ENCODE data around the gene HSPBP1. TPM values are rescaled to one million over a fixed set of nuclear protein-coding genes. Genes with fewer than 3 reads are reported as not detected.

Gene HSPBP1
- total and polyA plus RNA-seq, 2 donors (not counting 3 experiments of a cell fraction or from before 2014, with no cell fraction given), result 30.4 to 47.5 TPM

GRCh38 chr19:55229145-55229788, 50.6 kb downstream of the HSPBP1 start:
- no peaks in the 10 kb centered on the region for H3K27me3 ChIP-seq (ENCODE audit: control insufficient read depth in 2 of 2, insufficient read depth in 2 of 2, low read length in 2 of 2)
- dilution Hi-C loops (cut with MboI; ENCODE audit: extremely low pct_ligation_motif_present, low sequenced_read_pairs), result no loop called here
- peaks cover 0 to 43% of the 10 kb centered on the region in 2 experiments for H3K36me3 ChIP-seq (ENCODE audit: control insufficient read depth in 2 of 2, extremely low read depth in 1 of 2, insufficient read depth in 2 of 2, low read length in 2 of 2)
- H3K4me3 ChIP-seq (replicated peaks in 1 of 3; ENCODE audit: insufficient read depth in 1 of 3, low read depth in 1 of 3, low read length in 3 of 3), result no peak overlapping the region
- no peak overlapping the region for H2AFZ ChIP-seq (ENCODE audit: low read depth, low read length)
- BruUV-seq (replicated peaks), result no TSS peak
- H3K9ac ChIP-seq (replicated peaks; ENCODE audit: extremely low read depth, insufficient read depth, low read length), result no peak overlapping the region
- H3K79me2 ChIP-seq (ENCODE audit: control insufficient read depth, insufficient read depth, low read length), result no peaks in the 10 kb centered on the region
- H3K27ac ChIP-seq (ENCODE audit: insufficient read depth, low read depth, low read length), result no peak overlapping the region
- no peaks in the 10 kb centered on the region for H4K20me1 ChIP-seq (replicated peaks; ENCODE audit: control insufficient read depth, extremely low read depth, insufficient read depth, low read length)
- TF ChIP-seq POLR2AphosphoS5 (IDR thresholded peaks at IDR 0.05; ENCODE audit: insufficient read depth, low read depth, low read length) (no peak), GATA2 (IDR thresholded peaks at IDR 0.05; ENCODE audit: insufficient read depth, insufficient read length, low read depth, low read length) (no peak), EZH2 (IDR thresholded peaks at IDR 0.05; ENCODE audit: borderline replicate concordance, low read depth, low read length, severe bottlenecking) (no peak), POLR2A (IDR thresholded peaks at IDR 0.05; ENCODE audit: low read depth, low read length) (no peak), MYC (IDR thresholded peaks at IDR 0.05; ENCODE audit: low read depth, low read length) (no peak), JUN (IDR thresholded peaks at IDR 0.05; ENCODE audit: borderline replicate concordance, insufficient read depth, insufficient read length, low read depth) (no peak), FOS (IDR thresholded peaks at IDR 0.05; ENCODE audit: borderline replicate concordance, insufficient read depth, low read length) (no peak)
- TF ChIP-seq, protein P1, sequence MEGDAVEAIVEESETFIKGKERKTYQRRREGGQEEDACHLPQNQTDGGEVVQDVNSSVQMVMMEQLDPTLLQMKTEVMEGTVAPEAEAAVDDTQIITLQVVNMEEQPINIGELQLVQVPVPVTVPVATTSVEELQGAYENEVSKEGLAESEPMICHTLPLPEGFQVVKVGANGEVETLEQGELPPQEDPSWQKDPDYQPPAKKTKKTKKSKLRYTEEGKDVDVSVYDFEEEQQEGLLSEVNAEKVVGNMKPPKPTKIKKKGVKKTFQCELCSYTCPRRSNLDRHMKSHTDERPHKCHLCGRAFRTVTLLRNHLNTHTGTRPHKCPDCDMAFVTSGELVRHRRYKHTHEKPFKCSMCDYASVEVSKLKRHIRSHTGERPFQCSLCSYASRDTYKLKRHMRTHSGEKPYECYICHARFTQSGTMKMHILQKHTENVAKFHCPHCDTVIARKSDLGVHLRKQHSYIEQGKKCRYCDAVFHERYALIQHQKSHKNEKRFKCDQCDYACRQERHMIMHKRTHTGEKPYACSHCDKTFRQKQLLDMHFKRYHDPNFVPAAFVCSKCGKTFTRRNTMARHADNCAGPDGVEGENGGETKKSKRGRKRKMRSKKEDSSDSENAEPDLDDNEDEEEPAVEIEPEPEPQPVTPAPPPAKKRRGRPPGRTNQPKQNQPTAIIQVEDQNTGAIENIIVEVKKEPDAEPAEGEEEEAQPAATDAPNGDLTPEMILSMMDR (IDR thresholded peaks at IDR 0.05; ENCODE audit: extremely low read depth in 1 of 2, insufficient read depth in 1 of 2, low read depth in 1 of 2, low read length in 2 of 2), result no peak
- TF ChIP-seq, protein P2, sequence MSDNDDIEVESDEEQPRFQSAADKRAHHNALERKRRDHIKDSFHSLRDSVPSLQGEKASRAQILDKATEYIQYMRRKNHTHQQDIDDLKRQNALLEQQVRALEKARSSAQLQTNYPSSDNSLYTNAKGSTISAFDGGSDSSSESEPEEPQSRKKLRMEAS (IDR thresholded peaks at IDR 0.05; ENCODE audit: insufficient read depth, insufficient read length), result no peak
- FAIRE-seq (no peak), DNase-seq (ENCODE audit: low read depth, low spot score) (no peak)
- H3K4me1 ChIP-seq (ENCODE audit: control insufficient read depth, extremely low read depth, insufficient read depth, low read length), result no peaks in the 10 kb centered on the region
- intact Hi-C loops (cut with micrococcal nuclease), result no loop called here
- no peaks in the 10 kb centered on the region for H3K9me3 ChIP-seq (replicated peaks; ENCODE audit: control insufficient read depth, insufficient read depth, low read length)
- POLR2A ChIA-PET, result no interaction called here
- CTCF ChIA-PET, result interaction anchor here (0.7 kb wide), 1 partner anchor 88 kb away, joined by 4 read pairs; no protein-coding TSS in a partner anchor
- H3K4me2 ChIP-seq (ENCODE audit: insufficient read depth, low read length), result no peak overlapping the region
- no peaks in the 10 kb centered on the region for H3K9me1 ChIP-seq (replicated peaks; ENCODE audit: control insufficient read depth, extremely low read depth, insufficient read depth, low read length)
